ENCODE results near the gene GZMB. TPM values are rescaled to one million over a fixed set of nuclear protein-coding genes. Genes with fewer than 3 reads are reported as not detected.

GZMB gene
- total and polyA plus RNA-seq, 2 of the 13 experiments (the other 11 are each of a cell fraction or from before 2014, with no cell fraction given) = 0.12 TPM; not detected in 1

- H3K4me2 ChIP-seq (ENCODE audit: low read depth, low read length) = no peak overlapping the region
- H3K4me1 ChIP-seq (ENCODE audit: insufficient read depth, low read length) = no peaks in the 10 kb centered on the region
- H4K20me1 ChIP-seq (ENCODE audit: insufficient read depth, low read length) = no peaks in the 10 kb centered on the region
- no peaks in the 10 kb centered on the region for H3K79me2 ChIP-seq (ENCODE audit: insufficient read depth, low read length)
- H3K4me3 ChIP-seq (replicated peaks in 1 of 3; ENCODE audit: insufficient read depth in 1 of 3, low read depth in 2 of 3, low read length in 3 of 3) = no peak overlapping the region
- BruUV-seq (replicated peaks) = no TSS peak
- WGBS (ENCODE audit: low lambda C conversion rate) = 12% methylated on average over 9 of the region's 9 CpGs
- in situ Hi-C loops (cut with HindIII; ENCODE audit: extremely low pct_ligation_motif_present, low pct_unique_long_range_greater_than_20kb) (no loop called here), intact Hi-C loops (cut with micrococcal nuclease; ENCODE audit: unreplicated experiment) (no loop called here)
- H2AFZ ChIP-seq (ENCODE audit: low read length) = no peak overlapping the region
- no peaks in the 10 kb centered on the region for H3K36me3 ChIP-seq (replicated peaks in 1 of 2; ENCODE audit: control insufficient read depth in 1 of 2, insufficient read depth in 2 of 2, low read length in 2 of 2)
- ChIA-PET CTCF (ENCODE audit: low intra/inter-chr PET ratio, low total read pairs) (no interaction called here), POLR2A (no interaction called here)
- no peak for TF ChIP-seq ZBTB3 (CRISPR knock-in tag; IDR thresholded peaks at IDR 0.05; ENCODE audit: borderline replicate concordance, low read depth)
- no peak for TF ChIP-seq ZNF3 (CRISPR knock-in tag; IDR thresholded peaks at IDR 0.05)
- TF ChIP-seq ZBTB42 (CRISPR knock-in tag; IDR thresholded peaks at IDR 0.05) = no peak
- TF ChIP-seq E2F5 (CRISPR knock-in tag; conservative IDR thresholded peaks at IDR 0.05) = no peak
- no peak for TF ChIP-seq SNAPC4 (CRISPR knock-in tag; IDR thresholded peaks at IDR 0.05)
- no peak for TF ChIP-seq ZNF670 (CRISPR knock-in tag; IDR thresholded peaks at IDR 0.05; ENCODE audit: borderline replicate concordance)
- TF ChIP-seq ZBTB37 (CRISPR knock-in tag; IDR thresholded peaks at IDR 0.05) = no peak
- no peak for TF ChIP-seq ZNF34 (CRISPR knock-in tag; IDR thresholded peaks at IDR 0.05; ENCODE audit: borderline replicate concordance)
- no peak for TF ChIP-seq ZNF253 (CRISPR knock-in tag; IDR thresholded peaks at IDR 0.05; ENCODE audit: borderline replicate concordance)
- TF ChIP-seq SNAPC5 (CRISPR knock-in tag; IDR thresholded peaks at IDR 0.05; ENCODE audit: borderline replicate concordance) = no peak
- TF ChIP-seq ZBTB7A (CRISPR knock-in tag; IDR thresholded peaks at IDR 0.05) = no peak
- no peak for TF ChIP-seq IRF1 (CRISPR knock-in tag; IDR thresholded peaks at IDR 0.05; ENCODE audit: low read depth)
- no peak for TF ChIP-seq NFKB2 (CRISPR knock-in tag; IDR thresholded peaks at IDR 0.05; ENCODE audit: borderline replicate concordance)
- TF ChIP-seq ZNF101 (CRISPR knock-in tag; IDR thresholded peaks at IDR 0.05; ENCODE audit: borderline replicate concordance, low read depth) = no peak
- TF ChIP-seq ZSCAN30 (CRISPR knock-in tag; IDR thresholded peaks at IDR 0.05) = no peak
- no peak for TF ChIP-seq AHR (CRISPR knock-in tag; IDR thresholded peaks at IDR 0.05)
- TF ChIP-seq HMGA1 (CRISPR knock-in tag; conservative IDR thresholded peaks at IDR 0.05) = no peak
- ATAC-seq = no peak
- no peak for FAIRE-seq
- DNase-seq (ENCODE audit: low spot score) = no peak
- H3K9me3 ChIP-seq (ENCODE audit: low read length) = no peaks in the 10 kb centered on the region
- no peak overlapping the region for H3K27ac ChIP-seq (ENCODE audit: extremely low read length, insufficient read depth, low read length)
- H3K9ac ChIP-seq (ENCODE audit: insufficient read depth, low read depth, low read length) = no peak overlapping the region
- peaks cover 0 to 3% of the 10 kb centered on the region in 2 experiments; a peak in 2 of 5 replicates for H3K27me3 ChIP-seq (ENCODE audit: control insufficient read depth in 1 of 2, insufficient read depth in 2 of 2, low read length in 2 of 2)
These were observed 26.1 kb upstream of the GZMB start for GRCh38 chr14:24659916-24660570.
